Liver (tissue), 3 donors: Measurements from ENCODE around the gene CBR3.

Experiments
- FOXA1 ChIP-seq: IDR thresholded peaks from 2 replicates; pipeline ENCODE4 v1.6.1; 2016; ENCODE audit warnings: antibody characterized with exemption
- JUND ChIP-seq, 2 donors: IDR thresholded peaks; 2 replicates each; pipeline ENCODE4 v1.6.1; 2016; ENCODE audit warnings: antibody characterized with exemption in 2 of 2
- RXRA ChIP-seq, 2 donors: IDR thresholded peaks; 2 replicates each; pipeline ENCODE4 v1.6.1; 2017 to 2018; ENCODE audit warnings: antibody characterized with exemption in 2 of 2, mild to moderate bottlenecking in 1 of 2
- SP1 ChIP-seq: IDR thresholded peaks from 2 replicates; pipeline ENCODE4 v1.6.1; 2018; ENCODE audit warnings: antibody characterized with exemption, mild to moderate bottlenecking
- TAF1 ChIP-seq: conservative IDR thresholded peaks from 2 replicates; pipeline ENCODE4 v1.6.1; 2016; ENCODE audit warnings: antibody characterized with exemption, mild to moderate bottlenecking
- TF ChIP-seq, protein P1 (sequence below): fragments of 150-350 bp; IDR thresholded peaks from 2 replicates; pipeline ENCODE4 v1.5.1; 2017; ENCODE audit warnings: improper control_type of control experiment, low read depth, low read length; ENCODE audit not compliant: missing input control
- TF ChIP-seq, protein P2 (sequence below): IDR thresholded peaks from 2 replicates; pipeline ENCODE4 v1.6.1; 2016; ENCODE audit warnings: antibody characterized with exemption
- TF ChIP-seq, protein P3 (sequence below): IDR thresholded peaks from 2 replicates; pipeline ENCODE4 v1.6.1; 2016; ENCODE audit warnings: antibody characterized with exemption
- donor health status: healthy.
- donor health status: healthy.

DNA sequence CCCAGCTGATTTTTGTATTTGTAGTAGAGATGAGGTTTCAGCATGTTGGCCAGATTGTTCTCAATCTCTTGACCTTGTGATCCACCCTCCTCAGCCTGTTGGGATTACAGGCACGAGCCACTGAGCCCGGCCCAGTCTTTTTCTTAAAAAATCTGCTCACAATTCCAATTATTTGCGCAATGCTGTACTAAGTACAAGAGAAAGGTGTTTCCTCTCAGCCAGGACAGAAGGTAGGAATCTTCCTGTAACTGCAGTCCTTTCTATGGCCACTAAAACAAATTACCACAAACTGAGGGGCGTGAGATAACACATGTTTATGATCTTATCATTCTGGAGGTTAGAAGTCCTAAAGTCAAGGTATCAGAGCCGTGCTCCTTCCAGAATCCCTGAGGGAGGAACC lies 6.9 kb upstream of the CBR3 start:
- TF ChIP-seq, protein P1, sequence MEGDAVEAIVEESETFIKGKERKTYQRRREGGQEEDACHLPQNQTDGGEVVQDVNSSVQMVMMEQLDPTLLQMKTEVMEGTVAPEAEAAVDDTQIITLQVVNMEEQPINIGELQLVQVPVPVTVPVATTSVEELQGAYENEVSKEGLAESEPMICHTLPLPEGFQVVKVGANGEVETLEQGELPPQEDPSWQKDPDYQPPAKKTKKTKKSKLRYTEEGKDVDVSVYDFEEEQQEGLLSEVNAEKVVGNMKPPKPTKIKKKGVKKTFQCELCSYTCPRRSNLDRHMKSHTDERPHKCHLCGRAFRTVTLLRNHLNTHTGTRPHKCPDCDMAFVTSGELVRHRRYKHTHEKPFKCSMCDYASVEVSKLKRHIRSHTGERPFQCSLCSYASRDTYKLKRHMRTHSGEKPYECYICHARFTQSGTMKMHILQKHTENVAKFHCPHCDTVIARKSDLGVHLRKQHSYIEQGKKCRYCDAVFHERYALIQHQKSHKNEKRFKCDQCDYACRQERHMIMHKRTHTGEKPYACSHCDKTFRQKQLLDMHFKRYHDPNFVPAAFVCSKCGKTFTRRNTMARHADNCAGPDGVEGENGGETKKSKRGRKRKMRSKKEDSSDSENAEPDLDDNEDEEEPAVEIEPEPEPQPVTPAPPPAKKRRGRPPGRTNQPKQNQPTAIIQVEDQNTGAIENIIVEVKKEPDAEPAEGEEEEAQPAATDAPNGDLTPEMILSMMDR, result no peak
- no peak for TF ChIP-seq TAF1
- TF ChIP-seq FOXA1, result no peak
- TF ChIP-seq, protein P2, sequence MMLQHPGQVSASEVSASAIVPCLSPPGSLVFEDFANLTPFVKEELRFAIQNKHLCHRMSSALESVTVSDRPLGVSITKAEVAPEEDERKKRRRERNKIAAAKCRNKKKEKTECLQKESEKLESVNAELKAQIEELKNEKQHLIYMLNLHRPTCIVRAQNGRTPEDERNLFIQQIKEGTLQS, result no peak
- TF ChIP-seq, protein P3, sequence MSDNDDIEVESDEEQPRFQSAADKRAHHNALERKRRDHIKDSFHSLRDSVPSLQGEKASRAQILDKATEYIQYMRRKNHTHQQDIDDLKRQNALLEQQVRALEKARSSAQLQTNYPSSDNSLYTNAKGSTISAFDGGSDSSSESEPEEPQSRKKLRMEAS, result no peak
- no peak for TF ChIP-seq SP1
- no peak for TF ChIP-seq RXRA (IDR thresholded peaks at IDR 0.05)
- TF ChIP-seq JUND (IDR thresholded peaks at IDR 0.05), result no peak
